Measurements from ENCODE around the gene PANX2. TPM values are rescaled to one million over a fixed set of nuclear protein-coding genes. Genes with fewer than 3 reads are reported as not detected.
A peak's percentile ranks its signal among the peaks of the same experiment; 100 is the strongest.

Gene PANX2
- total and polyA plus RNA-seq, 4 donors, result 0.39 to 14.8 (median 1.5) TPM

- no peak for TF ChIP-seq CTCF (IDR thresholded peaks at IDR 0.05; ENCODE audit: low read depth, low read length, missing input control)
- TF ChIP-seq ATF3 (IDR thresholded peaks at IDR 0.05), result no peak
- no peak for TF ChIP-seq HNF4A (conservative IDR thresholded peaks at IDR 0.05)
Observed at GRCh38 chr22:50224071-50224470, 53.5 kb downstream of the PANX2 start (continued).

GRCh38 chr22:50225200-50225969, 54.9 kb downstream of the PANX2 start:
- Histone ChIP-seq H3K27ac (ENCODE audit: low read depth in 1 of 2, low read length in 2 of 2) (no peak overlapping the region), H3K4me1 (ENCODE audit: control insufficient read depth in 4 of 4, insufficient read depth in 4 of 4, low read length in 3 of 4) (no peaks in the 10 kb centered on the region), H3K9me3 (ENCODE audit: control insufficient read depth in 4 of 4, low read length in 3 of 4) (no peaks in the 10 kb centered on the region), H3K9ac (ENCODE audit: low read depth in 1 of 2, low read length in 2 of 2) (no peak overlapping the region), H3K36me3 (ENCODE audit: control insufficient read depth in 4 of 4, insufficient read depth in 3 of 4, low read depth in 1 of 4, low read length in 3 of 4) (peaks cover 18 to 75% (median 31%) of the 10 kb centered on the region in 4 donors), H3K27me3 (ENCODE audit: control insufficient read depth in 4 of 4, insufficient read depth in 4 of 4, low read length in 3 of 4) (no peaks in the 10 kb centered on the region), H3K4me3 (ENCODE audit: low read depth in 1 of 3, low read length in 3 of 3) (no peak overlapping the region)
- 88% methylated on average over 24 of the region's 24 CpGs for WGBS
- peak; percentile 74 for DNase-seq (ENCODE audit: low spot score)
- TF ChIP-seq HNF4A (conservative IDR thresholded peaks at IDR 0.05), result no peak
- TF ChIP-seq FOXA1 (IDR thresholded peaks at IDR 0.05), result no peak
- TF ChIP-seq TAF1 (conservative IDR thresholded peaks at IDR 0.05), result no peak
- TF ChIP-seq REST (IDR thresholded peaks at IDR 0.05), result no peak
- no peak for TF ChIP-seq EGR1 (IDR thresholded peaks at IDR 0.05; ENCODE audit: low read depth in 2 of 2)
- no peak for TF ChIP-seq ZBTB33 (IDR thresholded peaks at IDR 0.05)
- TF ChIP-seq ATF3 (IDR thresholded peaks at IDR 0.05), result no peak
- no peak for TF ChIP-seq HNF4G (IDR thresholded peaks at IDR 0.05)
- TF ChIP-seq FOXA2 (IDR thresholded peaks at IDR 0.05), result no peak
- no peak for TF ChIP-seq YY1 (IDR thresholded peaks at IDR 0.05)
- no peak for TF ChIP-seq GABPA (IDR thresholded peaks at IDR 0.05 in 1 of 2, conservative IDR thresholded peaks at IDR 0.05 in 1 of 2)
- no peak for TF ChIP-seq RAD21 (IDR thresholded peaks at IDR 0.05)
